Measurements from ENCODE around the gene NHS. TPM values are rescaled to one million over a fixed set of nuclear protein-coding genes. Genes with fewer than 3 reads are reported as not detected.

NHS gene
- total RNA-seq, 1 experiment from 2014 or later = 5.7 TPM

DNA sequence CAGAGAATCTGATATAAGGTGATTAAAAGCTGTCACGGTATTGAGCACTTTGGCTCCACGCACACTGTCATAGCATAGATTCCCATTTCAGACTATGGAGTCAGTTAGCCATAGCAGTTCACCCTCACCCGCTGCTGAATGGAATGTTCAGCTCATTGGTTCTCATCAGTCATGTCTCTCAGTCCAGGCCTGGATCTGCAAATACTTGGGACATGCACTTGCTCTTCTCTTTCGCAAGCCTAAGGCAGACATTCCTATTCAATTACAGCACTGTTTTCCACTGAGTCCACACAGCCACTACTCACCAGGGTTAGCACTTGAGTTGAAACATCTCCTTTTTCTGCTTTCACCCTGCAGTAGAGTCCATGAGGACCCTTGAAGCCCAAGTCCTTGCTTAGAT is 331.7 kb downstream of the NHS start (continued):
- no peak for TF ChIP-seq ZBTB33 (IDR thresholded peaks at IDR 0.05; ENCODE audit: extremely low read depth, insufficient replicate concordance, low read length)
- TF ChIP-seq POLR2AphosphoS5 (IDR thresholded peaks at IDR 0.05; ENCODE audit: low read depth, low read length) = no peak
- no peak for TF ChIP-seq FOSL1 (IDR thresholded peaks at IDR 0.05; ENCODE audit: low read depth)
- TF ChIP-seq EZH2 (IDR thresholded peaks at IDR 0.05) = no peak
- TF ChIP-seq ZFX (IDR thresholded peaks at IDR 0.05) = no peak
- no peak for TF ChIP-seq CEBPB (IDR thresholded peaks at IDR 0.05; ENCODE audit: low read depth)
- TF ChIP-seq ATF3 (IDR thresholded peaks at IDR 0.05) = no peak

DNA sequence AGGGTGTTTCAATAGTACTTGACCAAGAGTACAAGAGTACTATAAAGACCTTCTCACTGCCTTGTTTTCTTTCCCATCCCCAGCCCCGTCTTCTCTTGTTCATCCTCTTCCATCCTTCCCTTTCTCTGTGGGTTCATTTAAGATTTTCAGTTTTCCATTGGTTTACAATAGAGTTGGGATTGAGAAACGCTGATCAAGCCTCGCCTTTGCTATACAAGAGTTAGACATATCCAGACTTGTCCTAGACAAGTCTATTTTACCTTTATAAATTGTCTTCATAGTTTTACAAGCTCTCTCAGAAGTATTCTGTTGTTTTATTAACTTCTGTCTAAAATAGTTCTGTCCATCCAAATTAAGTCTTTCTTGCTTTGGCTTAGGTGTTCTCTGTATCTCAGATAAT is 332.7 kb downstream of the NHS start:
- POLR2A ChIA-PET = no interaction called here
- no peak for ATAC-seq
- RAD21 ChIA-PET (ENCODE audit: low non-redundant PET in 1 of 2, low total read pairs in 2 of 2, uncharacterized antibody in 2 of 2, unreplicated experiment in 2 of 2) = no interaction called here

More for the DNA sequence above, 332.7 kb downstream of the NHS start:
- Histone ChIP-seq H3K4me1 (ENCODE audit: control insufficient read depth in 1 of 2, insufficient read depth in 2 of 2, low read length in 2 of 2) (no peaks in the 10 kb centered on the region), H3K4me2 (ENCODE audit: low read length) (no peak overlapping the region), H3K9ac (ENCODE audit: low read length) (no peak overlapping the region), H3K4me3 (replicated peaks in 1 of 2; ENCODE audit: low read depth in 1 of 2, low read length in 2 of 2) (no peak overlapping the region), H4K20me1 (ENCODE audit: insufficient read depth) (no peaks in the 10 kb centered on the region), H3K79me2 (ENCODE audit: insufficient read depth, low read length) (no peaks in the 10 kb centered on the region), H3K27me3 (ENCODE audit: insufficient read depth, low read length) (no peaks in the 10 kb centered on the region), H3K9me2 (ENCODE audit: insufficient read depth) (no peaks in the 10 kb centered on the region), H3K9me3 (ENCODE audit: control insufficient read depth in 1 of 2, insufficient read depth in 1 of 2, low read depth in 1 of 2, low read length in 2 of 2) (no peaks in the 10 kb centered on the region), H3K36me3 (ENCODE audit: control insufficient read depth in 1 of 2, insufficient read depth in 2 of 2, low read length in 2 of 2) (no peaks in the 10 kb centered on the region), H3K27ac (ENCODE audit: low read depth, low read length) (no peak overlapping the region), H2AFZ (ENCODE audit: low read depth, low read length, poor library complexity, severe bottlenecking) (no peak overlapping the region)
- intact Hi-C loops (cut with micrococcal nuclease) = no loop called here
- CTCF ChIA-PET = no interaction called here
- no TSS peak for BruUV-seq (replicated peaks)
- TF ChIP-seq FOSL1 (IDR thresholded peaks at IDR 0.05; ENCODE audit: low read depth) = no peak
- TF ChIP-seq SIN3A (IDR thresholded peaks at IDR 0.05; ENCODE audit: low read depth) = no peak
- no peak for TF ChIP-seq POLR2AphosphoS5 (IDR thresholded peaks at IDR 0.05; ENCODE audit: low read depth, low read length)
- TF ChIP-seq POLR2A (IDR thresholded peaks at IDR 0.05; ENCODE audit: borderline replicate concordance, extremely low read depth, insufficient read depth, insufficient read length) = no peak
- TF ChIP-seq ELF1 (IDR thresholded peaks at IDR 0.05; ENCODE audit: borderline replicate concordance, low read depth) = no peak
- TF ChIP-seq JUND (IDR thresholded peaks at IDR 0.05) = no peak
- no peak for TF ChIP-seq ZBTB33 (IDR thresholded peaks at IDR 0.05; ENCODE audit: extremely low read depth, insufficient replicate concordance, low read length)
- TF ChIP-seq TCF7L2 (IDR thresholded peaks at IDR 0.05; ENCODE audit: borderline replicate concordance, extremely low read depth, insufficient read depth, insufficient read length) = no peak
- TF ChIP-seq ZFX (IDR thresholded peaks at IDR 0.05) = no peak
- TF ChIP-seq RAD21 (IDR thresholded peaks at IDR 0.05; ENCODE audit: low read depth) = no peak
- TF ChIP-seq EZH2 (IDR thresholded peaks at IDR 0.05) = no peak
- TF ChIP-seq, protein P1, sequence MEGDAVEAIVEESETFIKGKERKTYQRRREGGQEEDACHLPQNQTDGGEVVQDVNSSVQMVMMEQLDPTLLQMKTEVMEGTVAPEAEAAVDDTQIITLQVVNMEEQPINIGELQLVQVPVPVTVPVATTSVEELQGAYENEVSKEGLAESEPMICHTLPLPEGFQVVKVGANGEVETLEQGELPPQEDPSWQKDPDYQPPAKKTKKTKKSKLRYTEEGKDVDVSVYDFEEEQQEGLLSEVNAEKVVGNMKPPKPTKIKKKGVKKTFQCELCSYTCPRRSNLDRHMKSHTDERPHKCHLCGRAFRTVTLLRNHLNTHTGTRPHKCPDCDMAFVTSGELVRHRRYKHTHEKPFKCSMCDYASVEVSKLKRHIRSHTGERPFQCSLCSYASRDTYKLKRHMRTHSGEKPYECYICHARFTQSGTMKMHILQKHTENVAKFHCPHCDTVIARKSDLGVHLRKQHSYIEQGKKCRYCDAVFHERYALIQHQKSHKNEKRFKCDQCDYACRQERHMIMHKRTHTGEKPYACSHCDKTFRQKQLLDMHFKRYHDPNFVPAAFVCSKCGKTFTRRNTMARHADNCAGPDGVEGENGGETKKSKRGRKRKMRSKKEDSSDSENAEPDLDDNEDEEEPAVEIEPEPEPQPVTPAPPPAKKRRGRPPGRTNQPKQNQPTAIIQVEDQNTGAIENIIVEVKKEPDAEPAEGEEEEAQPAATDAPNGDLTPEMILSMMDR (IDR thresholded peaks at IDR 0.05 in 2 of 3, conservative IDR thresholded peaks at IDR 0.05 in 1 of 3; ENCODE audit: borderline replicate concordance in 1 of 3, insufficient read depth in 1 of 3, low read depth in 2 of 3, low read length in 2 of 3) = no peak
- TF ChIP-seq ZNF274 (IDR thresholded peaks at IDR 0.05; ENCODE audit: low read depth, low read length) = no peak
- DNase-seq (ENCODE audit: low read depth, low spot score) = no peak
